Endometrial microvascular endothelial cells (primary cell): ENCODE data around the gene MBNL1. TPM values are rescaled to one million over a fixed set of nuclear protein-coding genes. Genes with fewer than 3 reads are reported as not detected.

Experiments
- in situ Hi-C: cut with HindIII; loops from 2 replicates; pipeline ENCODE4 v1.10.0; 2017; ENCODE audit warnings: low sequenced_read_pairs, low pct_unique_long_range_greater_than_20kb; ENCODE audit errors: inconsistent ontology term
- total RNA-seq: library from RNA; depleted of rRNA; stranded (reverse); fragments of >200 nt; gene quantifications from one replicate; pipeline ENCODE4 v1.2.3, GENCODE V29; 2015; ENCODE audit errors: inconsistent ontology term

MBNL1 gene
- total RNA-seq, 1 donor from 2014 or later, result 413 TPM

DNA sequence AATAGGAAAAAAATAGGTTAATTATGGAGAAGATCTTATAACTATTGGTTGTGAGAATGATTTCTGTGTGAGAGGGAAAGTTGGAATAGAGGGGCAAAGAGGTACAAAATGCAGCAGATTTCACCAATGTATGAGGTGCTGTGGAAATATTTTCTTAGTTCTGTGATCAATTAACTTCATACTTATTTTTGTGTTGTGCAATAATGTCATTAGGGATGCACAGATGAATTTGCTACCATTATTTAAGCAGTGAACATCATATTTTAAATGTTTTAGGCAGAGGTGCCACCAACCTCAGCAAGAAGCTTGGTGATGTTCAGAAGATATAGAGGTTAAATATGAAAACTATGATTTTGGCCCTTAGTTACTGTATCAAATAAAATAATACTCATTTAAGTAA, 21.6 kb downstream of the MBNL1 start:
- in situ Hi-C loops, result no loop called here

DNA sequence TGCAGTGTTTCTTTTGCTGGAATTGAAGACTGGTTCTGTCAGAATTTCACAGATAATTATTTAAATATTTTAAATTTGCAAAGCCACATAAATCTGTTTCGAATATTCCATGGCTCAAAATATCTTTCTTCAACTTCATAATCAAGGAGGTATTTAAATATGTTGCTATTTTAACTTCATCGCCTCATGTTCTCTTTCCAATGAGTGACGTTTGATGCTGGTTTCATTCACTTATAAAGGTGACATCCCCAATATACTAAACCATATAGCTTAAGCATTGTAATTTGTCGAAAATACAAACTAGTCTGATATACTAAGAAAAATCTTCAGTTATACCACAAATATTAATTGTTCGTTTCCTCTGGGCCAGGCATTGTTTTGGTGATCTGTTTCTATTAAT, 22.5 kb downstream of the MBNL1 start:
- in situ Hi-C loops, result no loop called here

GRCh38 chr3:152291649-152292066, 22.9 kb downstream of the MBNL1 start:
- in situ Hi-C loops, result no loop called here

DNA sequence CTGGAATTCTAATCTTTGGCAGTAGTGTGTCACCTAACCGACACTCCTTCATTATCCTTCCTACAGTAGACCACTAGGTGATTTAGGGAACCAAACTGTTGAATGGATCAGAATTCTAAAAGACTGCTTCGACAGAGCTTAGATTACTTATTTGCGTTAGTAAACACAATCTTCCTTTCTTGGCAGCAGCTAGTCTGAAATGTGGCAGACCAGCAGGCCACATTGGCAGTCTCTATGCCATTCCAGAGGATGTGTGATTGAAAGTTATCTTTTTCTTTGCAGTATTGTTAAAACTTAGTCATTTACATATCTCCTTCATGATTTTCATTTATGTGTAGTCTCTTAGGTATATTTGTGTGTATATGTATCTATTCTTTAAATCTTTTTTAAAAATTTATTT, 23.6 kb downstream of the MBNL1 start:
- in situ Hi-C loops, result no loop called here

GRCh38 chr3:152293347-152294006, 24.7 kb downstream of the MBNL1 start:
- in situ Hi-C loops, result no loop called here

DNA sequence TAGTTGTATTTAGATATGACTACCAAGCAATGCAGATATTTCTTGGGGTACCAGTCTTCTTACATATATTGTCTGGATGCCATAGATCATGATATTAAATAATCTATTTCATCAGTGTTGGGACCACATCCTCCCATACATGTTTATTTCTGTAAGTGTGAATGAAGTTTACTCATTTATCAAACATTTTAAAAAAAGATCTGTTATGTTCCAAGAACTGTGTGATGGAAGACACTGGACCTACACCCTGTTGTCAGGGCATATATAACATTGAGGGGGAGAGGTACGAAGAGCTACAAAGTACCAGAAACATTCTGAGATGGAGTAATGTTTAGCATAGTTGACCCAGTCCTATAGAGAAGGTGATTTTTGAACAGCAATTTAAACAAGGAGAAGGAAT, 26.6 kb downstream of the MBNL1 start:
- in situ Hi-C loops, result no loop called here

DNA sequence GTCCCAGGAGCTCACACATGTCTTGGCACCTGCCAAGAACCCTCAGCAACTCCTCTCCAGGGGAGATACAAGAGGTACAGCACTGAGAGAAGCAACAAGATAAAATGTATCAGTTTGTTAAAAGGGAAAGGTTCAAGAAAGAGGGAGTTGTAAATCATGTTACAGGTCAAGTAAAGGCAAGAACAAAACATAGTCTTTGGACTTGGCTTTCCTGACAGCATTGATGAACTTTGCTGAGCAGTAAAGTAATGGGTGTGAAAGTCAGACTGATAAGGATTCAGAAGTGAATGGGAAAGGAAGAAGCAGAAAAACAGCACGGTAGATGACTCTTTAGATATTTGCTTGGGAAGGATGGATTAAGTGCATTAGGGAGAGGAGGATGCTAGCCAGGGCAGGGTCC, 27.1 kb downstream of the MBNL1 start:
- in situ Hi-C loops, result no loop called here

GRCh38 chr3:152296382-152296781, 27.7 kb downstream of the MBNL1 start:
- in situ Hi-C loops, result no loop called here

- in situ Hi-C loops, result no loop called here
Measured at GRCh38 chr3:152296971-152297370, 28.2 kb downstream of the MBNL1 start.

- in situ Hi-C loops, result no loop called here
Measured at GRCh38 chr3:152298393-152299248, 29.9 kb downstream of the MBNL1 start.

- in situ Hi-C loops, result no loop called here
Measured at GRCh38 chr3:152299249-152299976, 30.7 kb downstream of the MBNL1 start.

GRCh38 chr3:152300029-152300731, 31.5 kb downstream of the MBNL1 start:
- in situ Hi-C loops, result no loop called here

DNA sequence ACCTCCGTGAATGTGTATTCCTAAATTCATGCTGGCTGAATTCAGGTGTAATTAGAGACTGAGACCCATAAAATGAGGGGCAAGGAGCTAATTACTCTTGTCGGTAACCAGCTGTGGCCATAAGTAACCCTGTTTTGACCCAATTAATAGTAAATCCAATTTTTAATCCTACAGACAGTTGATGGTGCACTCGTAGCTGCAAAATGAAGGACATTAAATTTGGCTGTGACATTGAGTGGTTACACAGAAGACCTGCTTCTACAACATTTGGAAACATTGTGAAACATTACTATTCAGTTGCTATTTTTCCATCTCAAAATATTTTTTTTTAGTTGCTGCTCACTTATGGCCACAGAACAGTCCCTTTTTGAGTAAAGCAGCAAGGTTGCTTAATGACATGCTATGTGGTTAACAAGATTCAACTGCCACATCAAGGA, 33.0 kb downstream of the MBNL1 start:
- in situ Hi-C loops, result no loop called here

DNA sequence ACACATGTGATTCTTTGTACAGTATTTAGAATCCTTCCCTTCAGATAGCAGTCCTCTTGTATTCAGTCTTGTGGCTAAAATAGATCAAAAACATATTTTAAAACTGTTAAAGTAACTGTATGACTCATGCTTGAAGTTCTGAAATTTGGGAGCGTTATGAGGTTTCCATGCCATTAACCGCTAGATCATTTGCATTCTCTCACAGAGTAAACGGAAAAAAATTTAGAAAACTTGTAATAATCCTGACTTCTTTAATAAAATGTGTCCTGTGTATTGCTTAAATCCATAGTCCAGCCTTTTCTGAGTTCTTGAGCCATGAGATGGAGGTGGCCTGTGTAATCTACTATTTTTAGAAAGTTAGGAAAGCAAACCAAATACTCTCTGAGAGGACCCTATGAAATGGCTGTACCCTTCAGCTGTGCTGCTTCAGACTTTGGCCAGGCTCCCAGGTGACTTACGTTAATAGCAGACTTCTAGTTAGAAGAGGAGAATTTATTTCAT, 33.8 kb downstream of the MBNL1 start:
- in situ Hi-C loops, result no loop called here

DNA sequence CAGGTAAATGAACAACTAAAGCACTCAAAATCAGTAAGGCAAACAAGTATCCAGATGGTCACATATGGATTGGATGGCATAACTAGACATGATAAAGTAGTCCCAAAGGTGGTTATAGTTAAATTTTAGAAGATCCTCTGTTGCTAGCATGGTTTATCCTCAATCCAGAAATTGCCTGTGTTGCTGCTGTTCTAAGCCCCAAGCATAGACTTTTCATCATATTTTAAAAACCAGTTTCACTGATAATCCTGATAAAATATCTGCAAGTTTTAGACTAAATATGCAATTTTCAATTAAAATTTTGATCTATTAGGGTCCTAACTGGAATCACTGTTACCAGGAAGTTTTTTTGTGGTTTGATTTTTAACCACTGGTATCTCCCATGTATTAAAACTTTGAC, 35.4 kb downstream of the MBNL1 start:
- in situ Hi-C loops, result no loop called here

- in situ Hi-C loops, result no loop called here
Measured at GRCh38 chr3:152305075-152305474, 36.3 kb downstream of the MBNL1 start.

- in situ Hi-C loops, result no loop called here
Measured at GRCh38 chr3:152307829-152308474, 39.2 kb downstream of the MBNL1 start.

DNA sequence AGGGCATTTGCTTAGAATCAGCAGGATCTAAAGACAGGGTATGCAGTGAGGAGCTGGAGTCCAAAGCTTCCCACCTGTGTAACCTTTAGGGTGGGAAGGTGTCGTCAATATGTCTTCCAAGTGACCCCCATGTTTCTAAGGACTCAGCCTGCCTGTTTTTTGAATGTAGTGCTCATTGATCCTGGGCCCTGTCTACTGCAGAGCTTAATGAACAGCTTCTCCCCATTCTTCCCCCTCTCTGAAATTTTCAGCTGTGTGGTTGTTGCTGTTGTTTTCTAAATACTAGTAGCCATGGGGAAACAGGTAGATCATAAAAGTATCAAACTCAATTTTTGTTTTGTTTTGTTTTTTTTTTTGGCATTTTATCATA, 39.7 kb downstream of the MBNL1 start:
- in situ Hi-C loops, result no loop called here

GRCh38 chr3:152309031-152309430, 40.3 kb downstream of the MBNL1 start:
- in situ Hi-C loops, result no loop called here
